Activated T-cell treated with anti-CD3 and anti-CD28 coated beads, Interleukin-2, amount 50 U/mL, for 48 hours (primary cell): ENCODE results near the gene SLCO3A1.
A peak's percentile ranks its signal among the peaks of the same experiment; 100 is the strongest.

Experiments
- DNase-seq, 2 experiments: peaks; one replicate each; pipeline ENCODE4 v3.0.0-alpha.2; 2020

Gene SLCO3A1

DNA sequence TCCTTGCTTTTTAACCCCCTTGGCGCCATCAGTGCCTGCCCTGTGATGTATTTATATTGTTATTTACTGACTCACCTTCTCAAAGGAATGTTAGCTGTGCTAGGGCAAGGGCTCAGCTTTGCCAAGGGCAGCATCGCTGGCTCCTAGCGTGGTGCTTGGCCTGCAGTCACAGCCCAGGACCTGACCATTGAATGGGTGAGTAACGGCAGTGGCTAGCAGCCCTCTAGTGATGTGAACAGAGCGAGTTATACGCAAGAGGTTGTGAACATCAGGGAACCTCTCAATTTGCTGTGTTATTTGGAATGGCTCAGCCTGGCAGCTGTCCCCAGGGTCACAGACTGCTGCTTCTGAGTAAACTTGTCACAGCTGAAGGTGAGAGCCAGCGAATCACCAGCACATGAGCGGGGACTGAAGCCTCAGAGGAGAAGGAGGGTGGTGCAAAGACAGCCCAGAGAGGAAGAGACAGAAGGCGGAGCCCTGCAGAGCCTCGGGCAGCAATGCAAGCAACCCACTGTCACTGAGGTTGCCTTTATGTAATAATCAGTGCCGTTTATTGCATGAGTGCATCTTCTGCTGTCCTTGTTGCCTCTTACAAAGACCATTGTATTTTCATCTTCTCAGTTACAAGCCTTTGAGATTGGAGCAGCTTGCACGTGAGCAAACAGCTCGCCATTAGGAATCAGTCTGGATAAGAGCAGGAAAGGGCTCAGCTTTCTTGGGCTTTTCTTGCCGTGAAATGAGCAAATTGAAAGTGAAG is 158.3 kb downstream of the SLCO3A1 start:
- peak; percentile 49 to 51 for DNase-seq

DNA sequence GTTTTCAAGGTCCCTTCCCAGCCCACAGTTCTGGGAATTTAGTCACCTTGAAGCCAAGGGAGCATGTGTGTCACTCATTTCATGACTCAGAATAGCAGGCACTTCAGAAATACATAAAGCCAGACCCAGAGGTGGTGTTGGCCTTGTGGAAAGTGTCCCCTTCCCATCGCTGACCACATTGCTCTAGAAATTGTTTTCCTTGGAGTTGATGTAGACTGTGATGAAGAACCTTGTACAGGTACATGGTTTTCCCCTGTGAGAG is 158.8 kb downstream of the SLCO3A1 start:
- peak in 1 of 2 experiments; percentile 49 for DNase-seq

DNA sequence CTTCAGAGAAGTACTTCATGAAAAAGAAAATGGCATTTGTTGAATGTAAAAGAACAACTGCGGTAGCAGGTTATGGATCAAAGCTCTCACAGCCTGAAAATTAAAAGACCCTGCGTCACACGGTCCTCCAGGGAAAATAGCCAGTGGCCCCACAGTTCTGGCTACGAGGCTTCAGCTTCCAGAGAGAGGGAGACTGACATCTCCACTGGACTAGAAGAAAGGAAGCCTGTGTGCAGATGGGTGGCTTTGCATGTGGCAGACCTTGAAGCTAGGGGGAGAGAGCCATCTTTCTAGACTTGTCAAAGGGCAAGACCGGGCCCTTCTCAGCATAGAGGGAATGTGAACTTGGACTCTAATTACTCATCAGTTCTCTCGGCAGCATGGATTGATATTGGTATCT is 159.4 kb downstream of the SLCO3A1 start:
- no peak for DNase-seq

DNA sequence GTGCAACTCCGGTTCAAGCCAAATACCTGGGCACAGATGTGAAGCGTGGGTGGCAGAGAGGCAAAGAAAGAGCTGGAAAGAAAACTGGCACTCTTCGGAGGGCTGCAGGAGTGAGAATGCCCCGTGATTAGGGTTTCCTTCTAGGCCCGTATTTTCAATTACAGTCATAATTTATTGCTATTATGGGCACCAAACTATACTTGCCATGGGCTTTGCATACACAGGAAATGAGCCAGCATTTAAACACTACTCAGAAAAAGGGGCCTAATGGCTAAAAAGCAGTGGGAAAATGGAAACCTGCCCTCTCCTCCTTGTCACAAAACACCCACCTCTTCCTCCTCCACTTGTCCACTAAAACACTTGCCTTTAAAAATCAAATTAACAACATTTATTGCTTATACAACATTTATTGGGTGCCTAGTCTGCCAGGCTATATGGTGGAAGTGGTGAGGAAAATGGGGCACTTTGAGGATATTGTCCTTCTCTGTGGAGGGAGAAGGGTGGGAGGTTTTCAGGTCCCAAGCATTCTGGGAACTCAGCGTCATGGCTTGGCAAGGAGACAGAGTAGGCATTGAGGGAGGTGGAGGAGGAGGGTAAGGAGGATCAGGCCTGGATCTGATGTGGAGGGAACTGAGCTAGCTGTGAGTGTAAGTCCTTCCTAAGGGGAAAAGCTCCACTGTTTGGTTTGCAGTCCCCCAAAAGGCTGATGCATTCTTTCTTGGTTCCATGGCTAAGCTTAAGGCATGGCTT is 160.9 kb downstream of the SLCO3A1 start:
- no peak for DNase-seq

DNA sequence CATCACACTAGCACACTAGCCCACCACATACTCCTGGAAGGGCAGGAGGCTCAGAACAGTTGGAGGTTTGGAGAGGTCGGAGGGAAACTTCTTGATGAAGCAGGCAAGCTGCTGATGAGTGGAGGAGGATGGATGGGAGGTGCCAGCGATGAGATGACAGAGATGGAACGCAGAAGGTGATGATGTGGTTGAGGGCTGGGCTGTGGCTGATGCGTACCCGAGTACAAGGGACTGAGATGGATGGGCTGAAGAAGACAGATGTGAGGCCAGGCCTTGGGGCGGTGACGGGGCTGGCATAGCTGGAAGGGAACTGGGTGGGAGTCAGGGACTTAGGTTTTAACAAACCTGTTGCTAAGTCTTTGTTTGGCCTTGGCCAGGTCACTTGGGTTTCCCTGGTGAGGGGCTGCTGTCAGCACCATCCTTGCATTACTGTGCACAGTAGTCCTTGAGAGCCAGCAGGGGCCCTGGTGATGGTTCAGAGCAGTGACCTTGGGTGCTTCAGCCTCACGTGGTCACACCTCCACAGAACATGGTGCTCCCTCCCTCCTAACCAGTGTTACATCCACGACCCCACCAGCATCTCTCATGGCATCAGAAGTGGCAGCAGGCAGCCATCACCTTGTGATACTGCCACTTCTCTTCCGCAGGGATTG is 164.5 kb downstream of the SLCO3A1 start:
- DNase-seq = no peak

DNA sequence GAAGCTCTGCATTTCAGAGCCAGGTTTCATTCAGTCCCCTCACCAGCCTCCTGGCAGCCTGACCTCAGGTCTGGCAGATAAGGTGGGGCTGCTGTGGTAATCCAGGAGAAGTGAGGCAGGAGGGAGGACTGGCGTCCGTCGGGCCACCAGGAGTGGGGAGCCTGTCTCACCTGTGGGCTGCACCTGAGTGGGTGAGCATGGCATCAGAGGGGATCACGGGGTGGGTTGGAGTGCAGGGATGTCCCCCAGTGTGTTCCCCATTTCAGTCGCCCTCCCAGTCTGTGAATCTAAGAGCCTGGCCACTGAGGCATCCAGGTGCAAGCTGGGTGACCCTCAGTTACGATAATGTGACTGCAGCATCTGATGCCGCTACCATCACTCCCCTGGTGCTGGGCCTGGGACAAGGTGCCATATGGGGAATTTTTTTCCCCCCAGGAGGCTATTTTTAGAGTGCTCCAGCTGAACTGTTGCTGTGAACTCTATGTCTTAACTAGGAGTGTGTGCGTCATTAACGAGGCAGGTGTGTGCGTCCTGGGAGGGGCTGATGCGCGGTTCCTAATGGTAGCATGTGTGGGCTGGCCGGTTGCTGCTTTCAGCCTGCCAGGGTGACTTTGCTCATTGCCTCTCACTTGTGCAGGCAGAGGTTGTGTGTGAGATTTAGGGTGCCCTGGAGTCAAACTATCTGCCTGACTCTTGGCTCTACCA is 165.2 kb downstream of the SLCO3A1 start:
- no peak for DNase-seq

DNA sequence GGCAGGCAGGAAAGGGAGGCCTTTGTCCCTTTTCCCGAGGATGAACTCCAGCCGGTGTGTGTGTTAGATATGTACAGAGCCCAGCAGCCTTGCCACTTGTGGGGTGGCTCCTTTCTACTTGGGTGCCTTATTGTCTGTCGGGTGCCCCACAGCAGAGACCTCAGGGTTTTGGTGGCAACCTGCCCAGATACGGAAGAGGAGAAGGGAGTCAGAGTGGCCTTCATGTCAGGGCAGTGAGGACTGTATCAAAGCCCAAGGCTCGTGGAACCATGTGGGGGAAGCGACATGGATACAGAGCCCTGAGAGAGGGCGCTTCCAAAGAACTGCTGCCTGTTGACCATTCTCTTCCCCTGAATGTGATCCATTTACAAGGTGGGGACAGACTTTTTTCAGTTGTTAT is 166.2 kb downstream of the SLCO3A1 start:
- DNase-seq = no peak

DNA sequence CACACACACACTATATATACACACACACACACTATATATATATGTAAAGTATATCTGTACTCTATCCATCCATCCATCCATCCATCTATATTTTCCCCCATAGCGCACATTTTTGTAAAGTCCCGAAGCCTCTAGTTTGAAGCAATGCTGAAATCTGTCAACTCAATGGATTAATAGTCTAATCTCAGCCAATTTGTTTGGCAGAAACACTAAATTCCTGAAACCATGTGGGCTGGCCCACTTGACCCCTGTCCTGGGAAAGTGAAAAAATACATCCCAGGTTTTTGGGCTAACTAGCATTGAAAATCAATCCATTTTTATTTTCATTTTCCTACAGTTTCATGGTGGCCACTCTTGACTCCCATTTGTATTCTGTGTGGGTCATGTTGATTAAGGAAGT is 166.7 kb downstream of the SLCO3A1 start:
- DNase-seq = no peak

DNA sequence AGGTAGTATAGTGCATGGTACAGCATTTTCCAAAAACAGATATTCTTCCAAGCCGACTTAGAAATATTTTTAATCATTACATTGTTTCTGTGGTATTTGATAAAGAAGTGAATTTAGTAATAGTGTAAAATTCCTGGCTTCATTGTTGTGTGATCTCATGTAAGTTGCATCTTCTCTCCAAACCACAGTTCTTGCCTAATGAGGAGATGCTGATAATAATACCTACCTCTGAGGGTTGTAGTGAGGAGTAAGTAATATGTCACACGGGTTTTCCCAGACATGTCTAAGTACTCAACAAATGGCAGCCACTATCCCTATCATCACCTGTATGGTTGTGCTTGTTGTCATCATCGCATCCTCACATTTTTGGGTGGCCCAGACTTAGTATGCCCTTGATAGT is 167.3 kb downstream of the SLCO3A1 start:
- no peak for DNase-seq

DNA sequence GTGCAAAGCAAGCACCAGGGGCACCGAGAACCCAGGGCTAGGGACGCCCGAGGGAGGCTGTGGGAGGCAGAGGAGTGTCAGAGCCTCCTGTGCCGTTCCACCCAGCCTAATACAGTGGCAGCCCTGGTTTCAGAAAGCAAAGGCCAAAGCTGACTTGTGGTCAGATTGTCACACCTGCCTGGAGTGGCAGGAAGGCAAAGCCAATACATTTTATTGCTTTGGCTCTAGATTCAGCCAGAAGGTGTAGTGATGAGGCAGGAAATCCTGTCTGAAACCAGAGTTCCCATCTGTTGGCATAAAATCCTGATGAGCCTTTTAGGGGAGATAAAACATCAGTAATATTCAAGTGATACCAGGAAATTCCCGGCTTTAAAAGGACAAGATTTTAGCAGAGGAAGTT is 168.3 kb downstream of the SLCO3A1 start:
- DNase-seq = no peak

DNA sequence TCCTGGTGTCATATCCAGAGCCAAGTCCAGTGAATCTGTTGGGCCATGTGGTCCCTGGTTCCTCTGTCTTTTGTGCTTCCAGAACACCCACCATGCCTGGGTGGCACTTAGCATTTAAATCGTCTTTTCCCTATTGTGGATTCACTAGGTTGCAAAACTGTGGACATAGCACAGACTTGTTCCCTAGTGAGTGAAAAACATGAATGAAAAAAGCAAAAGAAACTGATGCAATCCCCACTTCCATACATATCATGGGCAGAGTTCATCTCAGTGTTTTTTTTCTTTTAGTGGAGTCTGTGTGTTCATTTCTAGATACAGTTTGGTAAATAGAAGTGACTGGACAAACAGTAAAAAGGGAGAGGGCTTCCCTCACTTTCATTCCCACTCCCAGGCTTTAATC is 170.5 kb downstream of the SLCO3A1 start:
- no peak for DNase-seq

DNA sequence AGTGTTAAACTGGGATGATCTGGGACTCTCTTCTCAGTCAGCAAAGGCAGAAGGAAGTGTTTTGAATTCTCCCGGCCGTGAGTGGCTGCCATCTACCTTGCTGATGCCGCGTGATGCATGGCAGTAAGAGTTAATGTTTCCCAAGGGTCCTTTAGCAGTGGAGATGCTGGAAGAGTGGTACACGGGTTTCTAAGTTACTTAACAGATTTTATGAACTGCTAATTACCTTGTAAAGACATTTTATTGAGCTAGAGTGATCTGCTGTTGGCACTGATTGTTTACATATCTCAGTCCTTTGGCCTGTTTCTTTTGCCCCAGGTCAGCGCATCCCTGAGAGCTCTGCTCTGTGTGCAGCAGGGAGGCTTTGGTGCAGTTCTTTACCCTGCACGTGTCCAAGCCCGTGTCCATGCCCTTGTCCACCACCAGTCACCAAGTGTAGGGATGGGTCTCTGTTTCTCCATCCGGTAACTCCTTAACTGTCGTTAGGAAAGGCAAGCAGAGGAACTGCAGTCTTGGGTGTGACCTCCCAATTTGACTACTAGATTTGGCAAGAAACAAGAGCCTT is 172.3 kb downstream of the SLCO3A1 start:
- DNase-seq = no peak

DNA sequence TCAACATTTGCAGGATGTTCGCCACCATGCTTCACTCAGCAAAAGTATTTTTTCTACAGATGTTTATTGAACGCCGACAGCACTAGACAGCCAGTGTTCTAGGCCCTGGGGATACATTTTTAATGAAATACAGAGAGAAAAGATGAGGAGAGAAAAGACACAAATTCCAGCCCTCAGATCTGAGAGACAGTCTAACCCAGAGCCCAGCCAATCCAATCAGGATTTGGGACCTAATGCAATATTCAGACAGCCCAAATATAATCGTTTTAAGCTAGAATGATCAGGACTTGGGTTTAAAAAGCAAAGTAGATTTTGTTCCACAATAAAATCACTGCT is 174.8 kb downstream of the SLCO3A1 start:
- no peak for DNase-seq

DNA sequence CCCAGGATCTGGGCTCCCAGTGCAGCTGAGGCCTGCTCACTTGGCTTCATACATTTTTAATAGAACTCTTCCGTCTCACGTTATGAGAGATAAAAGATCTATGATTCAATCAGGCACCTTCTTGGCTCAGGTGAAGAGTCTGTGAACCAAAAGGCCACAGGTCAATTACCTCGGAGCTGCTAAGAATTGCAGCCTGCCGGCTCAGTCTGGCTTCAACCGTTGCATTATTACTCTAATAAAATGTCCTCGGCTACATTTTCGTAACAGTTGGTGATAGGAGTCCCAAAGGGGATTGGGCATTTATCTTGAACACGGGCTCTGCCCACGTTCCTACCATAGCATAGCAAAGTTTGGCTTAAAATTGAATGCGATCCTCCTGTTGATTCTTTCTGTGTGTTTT is 176.3 kb downstream of the SLCO3A1 start:
- no peak for DNase-seq

DNA sequence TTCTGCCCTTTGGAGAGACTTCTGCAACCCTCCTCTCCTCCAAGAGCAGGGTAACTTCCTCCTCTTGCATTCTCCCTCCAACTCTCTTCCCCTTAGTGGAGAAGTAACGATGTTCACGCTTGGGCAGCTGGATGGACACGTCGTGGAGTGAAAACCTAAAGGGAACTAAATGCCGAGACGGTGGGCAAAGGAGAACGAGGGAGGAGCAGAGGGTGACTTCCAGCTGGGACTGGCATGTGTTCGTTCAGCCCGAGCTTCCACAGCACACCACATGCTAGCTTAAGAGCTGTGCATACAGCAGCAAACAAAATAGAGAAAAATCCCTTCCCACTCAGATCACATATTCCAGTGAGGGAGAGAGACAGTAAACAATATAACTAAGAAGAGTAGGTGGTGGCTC is 179.8 kb downstream of the SLCO3A1 start:
- no peak for DNase-seq

DNA sequence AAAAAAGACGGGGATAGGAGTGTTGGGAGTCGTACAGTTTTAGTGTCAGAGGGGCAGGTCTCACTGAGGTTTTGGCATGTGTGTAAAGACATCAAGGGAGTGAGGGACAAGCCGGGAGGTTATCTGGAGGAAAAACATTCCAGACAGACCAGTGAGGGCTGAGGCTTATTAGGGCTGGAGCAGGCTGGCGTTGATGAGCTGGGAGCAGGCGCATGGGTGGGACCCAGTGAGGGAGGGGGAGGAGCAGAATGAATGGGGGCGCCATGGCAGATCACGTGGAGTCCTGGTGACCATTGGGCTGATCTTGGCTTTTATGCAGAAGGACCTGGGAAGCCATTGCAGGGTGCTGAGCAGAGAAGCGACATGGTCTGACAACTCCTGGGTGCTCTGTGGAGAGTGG is 180.2 kb downstream of the SLCO3A1 start:
- no peak for DNase-seq

DNA sequence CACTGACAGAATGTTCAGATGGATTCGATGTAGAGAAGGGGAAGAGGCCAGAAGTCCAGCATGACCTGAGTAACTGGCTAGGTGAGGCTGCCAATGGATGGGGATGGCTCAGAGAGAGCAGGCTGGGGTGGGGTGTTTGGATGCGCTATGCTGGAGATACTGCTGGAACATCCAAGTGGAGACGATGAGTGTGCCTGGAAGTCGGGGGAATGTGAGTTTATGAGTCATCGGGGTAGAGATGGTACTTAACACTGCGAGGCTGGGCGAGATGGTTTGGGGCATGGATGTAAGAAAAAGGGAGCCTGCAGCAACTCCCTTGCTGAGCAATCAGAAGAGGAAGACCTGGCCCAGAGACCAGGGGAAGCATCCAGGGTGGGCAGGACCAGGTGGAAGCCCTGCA is 180.7 kb downstream of the SLCO3A1 start:
- no peak for DNase-seq

DNA sequence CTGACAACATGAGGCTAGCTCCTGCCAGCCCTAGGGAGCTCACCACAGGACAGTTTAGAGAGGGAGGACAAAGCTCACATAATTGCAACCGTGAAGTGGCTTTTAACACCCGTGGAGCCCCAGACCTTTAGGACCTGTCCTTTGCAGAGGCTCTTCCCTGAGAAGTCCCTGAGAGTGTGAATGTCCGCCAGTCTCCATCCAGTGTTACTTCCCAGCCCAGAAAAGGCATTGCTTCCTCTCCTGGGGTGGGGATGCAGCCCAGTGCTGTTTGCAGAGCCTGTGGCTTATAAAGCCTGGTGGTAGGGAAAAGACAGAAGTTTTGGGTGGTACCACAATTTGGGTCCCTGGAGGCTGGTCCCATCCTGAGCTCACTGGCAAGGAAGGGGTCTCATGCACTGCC is 182.0 kb downstream of the SLCO3A1 start:
- no peak for DNase-seq

DNA sequence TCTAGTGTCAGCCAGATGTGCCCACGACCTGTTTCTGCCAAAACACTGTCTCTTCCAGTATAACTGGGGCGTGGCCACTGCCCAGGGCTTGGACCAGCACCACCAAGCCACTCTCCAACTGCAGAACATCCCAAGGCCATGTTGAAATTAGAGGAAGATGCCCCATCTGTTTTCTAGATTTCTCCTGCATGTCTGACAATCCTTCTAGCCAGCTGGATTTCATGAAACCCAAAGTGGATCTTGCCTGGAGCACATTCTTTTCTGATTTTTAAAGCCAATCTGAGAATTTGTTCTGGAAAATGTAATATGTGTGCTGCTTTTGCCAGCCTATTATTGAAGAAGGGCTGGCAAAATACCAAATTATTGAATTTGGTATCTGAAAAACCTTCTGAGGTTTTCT is 182.5 kb downstream of the SLCO3A1 start:
- DNase-seq = no peak

DNA sequence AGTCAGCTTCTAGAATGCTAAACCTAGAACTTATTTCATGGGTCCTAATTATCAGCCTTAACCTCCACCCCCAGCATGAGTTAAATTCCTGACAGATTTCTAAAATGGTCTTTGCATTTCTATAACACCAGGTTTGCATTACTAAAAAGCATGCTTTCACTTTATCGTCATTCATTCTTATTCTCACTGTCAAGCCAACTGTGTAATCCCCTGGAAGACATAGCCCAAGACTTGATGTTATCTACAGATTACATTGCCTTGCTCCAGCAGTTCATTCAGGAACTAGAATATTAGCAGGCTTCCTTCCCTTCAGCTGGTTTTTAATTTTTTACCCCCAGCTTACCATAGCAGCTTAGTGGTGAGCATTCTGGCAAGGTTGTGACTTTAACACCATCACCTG is 184.0 kb downstream of the SLCO3A1 start:
- DNase-seq = no peak

DNA sequence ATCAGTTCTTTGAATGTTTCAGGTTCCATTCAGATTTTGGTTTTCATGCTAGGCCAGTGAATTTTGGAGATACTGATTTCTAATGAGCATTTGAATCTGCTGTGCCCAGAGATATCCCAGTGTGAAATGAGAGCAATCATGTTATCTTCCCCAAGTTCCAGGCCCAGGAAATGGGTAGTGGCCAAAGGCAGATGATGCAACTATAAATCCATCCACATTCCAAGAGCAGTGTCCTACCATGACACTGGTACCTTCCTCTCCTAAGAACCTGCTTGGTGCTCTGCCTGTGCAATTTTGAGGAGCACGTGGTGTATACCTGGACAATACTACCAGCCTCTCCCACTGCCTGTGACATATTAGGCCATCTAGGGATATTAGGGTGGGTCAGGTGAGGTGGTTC is 186.8 kb downstream of the SLCO3A1 start:
- DNase-seq = no peak

DNA sequence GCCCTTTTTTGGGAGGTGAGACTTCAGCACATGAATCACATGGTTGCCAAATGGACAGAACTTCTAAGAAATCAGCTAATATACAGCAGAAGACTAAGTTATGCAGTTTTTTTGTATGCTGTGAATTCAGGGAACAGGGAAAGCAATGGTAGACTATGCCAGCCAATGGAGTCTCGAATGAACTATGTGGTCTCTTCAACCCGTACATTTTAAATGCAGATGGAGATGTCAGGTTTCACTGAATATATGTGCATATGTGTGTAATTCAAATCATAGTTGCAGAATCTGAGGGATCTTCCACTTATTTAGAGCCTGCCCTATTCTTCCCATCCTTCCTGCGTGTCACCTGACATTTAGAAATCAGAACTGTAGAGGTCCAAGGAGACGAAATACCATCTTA is 187.9 kb downstream of the SLCO3A1 start:
- DNase-seq = no peak

DNA sequence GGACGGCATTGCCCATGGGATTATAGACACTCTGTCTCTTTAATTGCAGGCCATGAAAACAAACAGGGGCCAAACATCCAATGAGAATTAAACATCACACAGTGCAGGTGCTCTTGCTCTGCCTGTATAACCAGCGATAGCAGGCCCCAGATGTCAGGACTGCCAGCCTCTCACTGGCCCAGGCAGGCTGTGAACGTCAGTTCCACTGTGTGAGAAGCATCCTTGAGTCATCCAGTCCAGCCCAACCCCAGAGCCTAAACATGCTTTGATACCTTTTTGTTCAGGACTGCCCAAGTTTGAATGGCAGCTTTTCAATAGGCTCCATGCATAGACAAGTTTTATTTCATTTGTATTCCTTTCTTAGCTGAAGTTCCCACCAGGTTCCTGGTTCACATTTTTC is 189.8 kb downstream of the SLCO3A1 start:
- DNase-seq = no peak
